DND-41 (cell line): ENCODE results near the gene PLG.

Experiments
- ATAC-seq: fragments of 200-7000 bp; cut with Tn5 transposase; 3 replicates; pipeline ENCODE4 v1.9.1; 2021; ENCODE audit warnings: low read depth; ENCODE audit not compliant: insufficient read depth
- DNase-seq: peaks from one replicate; pipeline ENCODE4 v3.0.0-alpha.2; 2020
- H2AFZ ChIP-seq: 2 replicates; pipeline ENCODE4 v1.6.0; 2012; ENCODE audit warnings: low read depth, low read length
- H3K27ac ChIP-seq: 2 replicates; pipeline ENCODE4 v1.5.1; 2012; ENCODE audit warnings: low read length, inconsistent platforms
- H3K27me3 ChIP-seq: fragments of 200-600 bp; sonication (generic); 2 replicates; pipeline ENCODE4 v1.6.0; 2012; ENCODE audit warnings: low read length, mild to moderate bottlenecking, inconsistent platforms; ENCODE audit not compliant: insufficient read depth, poor library complexity
- H3K36me3 ChIP-seq: 2 replicates; pipeline ENCODE4 v1.5.1; 2012; ENCODE audit warnings: low read length, inconsistent platforms; ENCODE audit not compliant: insufficient read depth
- H3K4me1 ChIP-seq: 2 replicates; pipeline ENCODE4 v1.5.1; 2012; ENCODE audit warnings: mild to moderate bottlenecking, low read length; ENCODE audit not compliant: insufficient read depth
- H3K4me2 ChIP-seq: 2 replicates; pipeline ENCODE4 v1.6.0; 2012; ENCODE audit warnings: mild to moderate bottlenecking, moderate library complexity, low read length, inconsistent platforms; ENCODE audit not compliant: insufficient read depth
- H3K4me3 ChIP-seq, 2 experiments: fragments of 200-600 bp in 1 of 2; shearing (Covaris generic) in 1 of 2; 2 replicates each; pipeline ENCODE4 v1.5.1; 2012 to 2016; ENCODE audit warnings: inconsistent platforms in 2 of 2, low read length in 2 of 2, mild to moderate bottlenecking in 2 of 2, low read depth in 1 of 2, moderate library complexity in 1 of 2
- H3K79me2 ChIP-seq: 2 replicates; pipeline ENCODE4 v1.6.0; 2012; ENCODE audit warnings: low read length, inconsistent platforms; ENCODE audit not compliant: insufficient read depth
- H3K9ac ChIP-seq: 2 replicates; pipeline ENCODE4 v1.6.0; 2012; ENCODE audit warnings: low read depth, mild to moderate bottlenecking, inconsistent platforms, low read length, moderate library complexity
- H3K9me3 ChIP-seq: 2 replicates; pipeline ENCODE4 v1.5.1; 2012; ENCODE audit warnings: low read length, moderate library complexity, mild to moderate bottlenecking, inconsistent platforms; ENCODE audit not compliant: insufficient read depth, severe bottlenecking
- H4K20me1 ChIP-seq: 2 replicates; pipeline ENCODE4 v1.6.0; 2012; ENCODE audit warnings: low read length; ENCODE audit not compliant: insufficient read depth
- CTCF ChIP-seq: IDR thresholded peaks from 2 replicates; pipeline ENCODE4 v1.5.1; 2012; ENCODE audit warnings: borderline replicate concordance, low read length, moderate library complexity, mild to moderate bottlenecking; ENCODE audit not compliant: poor library complexity, severe bottlenecking; ENCODE audit errors: extremely low read depth
- EZH2 ChIP-seq: IDR thresholded peaks from 3 replicates; pipeline ENCODE4 v1.6.1; 2012; ENCODE audit warnings: borderline replicate concordance, low read depth, mild to moderate bottlenecking, moderate library complexity, low read length, inconsistent platforms; ENCODE audit not compliant: severe bottlenecking

Gene PLG

GRCh38 chr6:160791459-160791858 lies 89.4 kb downstream of the PLG start:
- H3K4me1 ChIP-seq, result no peaks in the 10 kb centered on the region
- DNase-seq (no peak), ATAC-seq (no peak)
- H3K9ac ChIP-seq, result no peak overlapping the region
- H3K27me3 ChIP-seq, result no peaks in the 10 kb centered on the region
- H3K79me2 ChIP-seq, result no peaks in the 10 kb centered on the region
- H4K20me1 ChIP-seq, result no peaks in the 10 kb centered on the region
- no peak overlapping the region for H3K27ac ChIP-seq
- H3K4me3 ChIP-seq, result no peak overlapping the region
- H3K36me3 ChIP-seq, result no peaks in the 10 kb centered on the region
- H3K4me2 ChIP-seq, result no peak overlapping the region
- TF ChIP-seq EZH2, result no peak
- no peak for TF ChIP-seq CTCF
- H2AFZ ChIP-seq, result no peak overlapping the region
- H3K9me3 ChIP-seq, result no peaks in the 10 kb centered on the region

- Histone ChIP-seq H3K4me2 (no peak overlapping the region), H3K36me3 (no peaks in the 10 kb centered on the region), H3K9me3 (no peaks in the 10 kb centered on the region), H2AFZ (no peak overlapping the region), H3K27me3 (no peaks in the 10 kb centered on the region), H3K27ac (no peak overlapping the region), H3K9ac (no peak overlapping the region), H4K20me1 (no peaks in the 10 kb centered on the region), H3K79me2 (no peaks in the 10 kb centered on the region), H3K4me1 (no peaks in the 10 kb centered on the region), H3K4me3 (no peak overlapping the region)
- ATAC-seq (no peak), DNase-seq (no peak)
- TF ChIP-seq CTCF (no peak), EZH2 (no peak)
Measured at GRCh38 chr6:160791981-160792418, 90.0 kb downstream of the PLG start.

GRCh38 chr6:160792708-160793107 lies 90.7 kb downstream of the PLG start:
- Histone ChIP-seq H3K9me3 (no peaks in the 10 kb centered on the region), H2AFZ (no peak overlapping the region), H3K4me2 (no peak overlapping the region), H3K36me3 (no peaks in the 10 kb centered on the region), H3K27me3 (no peaks in the 10 kb centered on the region), H3K4me1 (no peaks in the 10 kb centered on the region), H4K20me1 (no peaks in the 10 kb centered on the region), H3K79me2 (no peaks in the 10 kb centered on the region), H3K27ac (no peak overlapping the region), H3K4me3 (no peak overlapping the region), H3K9ac (no peak overlapping the region)
- TF ChIP-seq CTCF, result no peak
- no peak for TF ChIP-seq EZH2
- DNase-seq (no peak), ATAC-seq (no peak)

- Histone ChIP-seq H4K20me1 (no peaks in the 10 kb centered on the region), H3K27ac (no peak overlapping the region), H3K4me3 (no peak overlapping the region), H3K9me3 (peaks cover 2% of the 10 kb centered on the region), H3K27me3 (no peaks in the 10 kb centered on the region), H3K4me1 (no peaks in the 10 kb centered on the region), H3K79me2 (no peaks in the 10 kb centered on the region), H3K36me3 (no peaks in the 10 kb centered on the region), H3K4me2 (no peak overlapping the region), H3K9ac (no peak overlapping the region), H2AFZ (no peak overlapping the region)
- ATAC-seq, result no peak
- TF ChIP-seq EZH2, result no peak
- TF ChIP-seq CTCF, result no peak
- no peak for DNase-seq
Measured at GRCh38 chr6:160793652-160794051, 91.6 kb downstream of the PLG start.
